Esophagus squamous epithelium (tissue), 4 donors: ENCODE results near the gene LMTK2.

Experiments
- POLR2A ChIP-seq, 4 donors: fragments of 450-650 bp; IDR thresholded peaks; one replicate each; pipeline ENCODE4 v1.6.1; 2017; ENCODE audit warnings: antibody characterized with exemption in 4 of 4, mild to moderate bottlenecking in 4 of 4, moderate library complexity in 3 of 4
- TF ChIP-seq, protein P1 (sequence below), 6 experiments: fragments of 450-650 bp in 4 of 6; fragments of 200-600 bp in 2 of 6; sonication (generic) in 2 of 6; IDR thresholded peaks; one replicate each; pipeline ENCODE4 v1.5.1; 2016 to 2019; ENCODE audit warnings: antibody characterized with exemption in 6 of 6, mild to moderate bottlenecking in 4 of 6, moderate library complexity in 4 of 6

GRCh38 chr7:98167653-98168052, 61.0 kb downstream of the LMTK2 start:
- TF ChIP-seq, protein P1, sequence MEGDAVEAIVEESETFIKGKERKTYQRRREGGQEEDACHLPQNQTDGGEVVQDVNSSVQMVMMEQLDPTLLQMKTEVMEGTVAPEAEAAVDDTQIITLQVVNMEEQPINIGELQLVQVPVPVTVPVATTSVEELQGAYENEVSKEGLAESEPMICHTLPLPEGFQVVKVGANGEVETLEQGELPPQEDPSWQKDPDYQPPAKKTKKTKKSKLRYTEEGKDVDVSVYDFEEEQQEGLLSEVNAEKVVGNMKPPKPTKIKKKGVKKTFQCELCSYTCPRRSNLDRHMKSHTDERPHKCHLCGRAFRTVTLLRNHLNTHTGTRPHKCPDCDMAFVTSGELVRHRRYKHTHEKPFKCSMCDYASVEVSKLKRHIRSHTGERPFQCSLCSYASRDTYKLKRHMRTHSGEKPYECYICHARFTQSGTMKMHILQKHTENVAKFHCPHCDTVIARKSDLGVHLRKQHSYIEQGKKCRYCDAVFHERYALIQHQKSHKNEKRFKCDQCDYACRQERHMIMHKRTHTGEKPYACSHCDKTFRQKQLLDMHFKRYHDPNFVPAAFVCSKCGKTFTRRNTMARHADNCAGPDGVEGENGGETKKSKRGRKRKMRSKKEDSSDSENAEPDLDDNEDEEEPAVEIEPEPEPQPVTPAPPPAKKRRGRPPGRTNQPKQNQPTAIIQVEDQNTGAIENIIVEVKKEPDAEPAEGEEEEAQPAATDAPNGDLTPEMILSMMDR (IDR thresholded peaks at IDR 0.05): no peak
- no peak for TF ChIP-seq POLR2A (IDR thresholded peaks at IDR 0.05)
